Fibroblast of villous mesenchyme (primary cell): ENCODE data around the gene MAP3K1. TPM values are rescaled to one million over a fixed set of nuclear protein-coding genes. Genes with fewer than 3 reads are reported as not detected.

Experiments used
- DNase-seq: peaks from one replicate; pipeline ENCODE4 v3.0.0-alpha.2; 2010; ENCODE audit warnings: low read depth
- H3K4me3 ChIP-seq: 2 replicates; pipeline ENCODE4 v1.5.1; 2011; ENCODE audit warnings: low read depth, mild to moderate bottlenecking, low read length
- CTCF ChIP-seq: IDR thresholded peaks from 2 replicates; pipeline ENCODE4 v1.5.1; 2012; ENCODE audit warnings: low read depth, mild to moderate bottlenecking, low read length; ENCODE audit not compliant: insufficient read depth
- total RNA-seq: library from RNA; depleted of rRNA; stranded (reverse); fragments of >200 nt; gene quantifications from 2 replicates; pipeline ENCODE4 v1.2.3, GENCODE V29; 2012

The MAP3K1 gene
- total RNA-seq, 1 donor = 9.5 TPM

DNA sequence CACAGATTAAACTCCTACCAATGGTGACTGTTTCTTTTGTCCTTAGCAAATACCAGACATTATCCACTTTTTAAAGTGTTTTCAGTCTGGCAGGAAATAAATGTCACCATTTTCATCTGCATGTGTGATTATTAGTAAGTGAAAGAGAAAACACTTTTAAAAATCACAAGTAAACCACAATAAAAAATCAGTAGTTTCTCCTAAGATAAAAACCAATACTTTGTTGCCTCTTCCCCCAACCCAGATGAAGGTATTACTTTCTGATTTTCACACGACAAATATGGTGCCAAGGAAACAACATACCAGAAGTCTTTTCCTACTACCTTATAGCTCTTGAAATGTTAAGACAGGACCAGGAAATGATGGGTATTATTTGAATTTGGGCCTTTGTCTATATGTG lies 11.5 kb upstream of the MAP3K1 start:
- DNase-seq = no peak
- no peak for TF ChIP-seq CTCF
- no peak overlapping the region for H3K4me3 ChIP-seq

DNA sequence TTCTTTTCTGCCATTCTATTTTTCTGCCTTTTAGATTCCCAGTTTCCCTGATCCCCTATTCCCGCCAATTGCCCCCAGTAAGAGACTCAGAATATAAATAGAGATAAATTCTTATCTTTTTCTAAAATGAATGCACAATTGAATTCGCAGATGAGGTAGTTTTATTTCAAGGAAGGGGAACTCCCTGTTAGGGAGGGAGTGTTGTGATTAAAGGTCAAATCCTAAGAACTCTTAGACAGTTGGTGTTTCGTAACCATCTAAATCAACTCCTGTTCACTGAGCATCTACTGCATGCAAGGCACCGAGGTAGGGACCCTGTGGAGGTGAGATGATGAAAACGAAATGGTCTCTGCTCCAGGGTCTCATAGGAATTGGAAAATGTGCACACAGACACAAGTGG lies 7.7 kb upstream of the MAP3K1 start:
- DNase-seq = no peak
- TF ChIP-seq CTCF = no peak
- no peak overlapping the region for H3K4me3 ChIP-seq

DNA sequence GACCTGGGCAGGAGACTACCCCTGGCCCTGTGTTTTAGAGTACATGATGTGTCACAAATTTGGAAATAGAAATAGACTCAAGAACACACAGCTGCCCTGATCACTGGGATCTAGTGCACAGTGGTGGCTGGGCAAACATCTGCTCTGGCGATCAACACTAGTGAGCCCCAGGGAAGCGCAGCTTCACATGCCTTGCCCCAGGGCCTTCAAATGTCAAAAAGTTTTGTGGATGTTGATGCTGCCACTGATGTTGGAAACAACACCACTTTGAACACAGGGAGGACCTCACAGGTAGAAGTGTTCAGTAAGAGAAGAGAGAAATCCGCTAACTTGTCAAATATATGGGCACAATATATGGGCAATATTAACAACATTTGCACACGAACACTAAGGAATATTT lies 7.1 kb upstream of the MAP3K1 start:
- TF ChIP-seq CTCF = no peak
- H3K4me3 ChIP-seq = no peak overlapping the region
- DNase-seq = no peak

DNA sequence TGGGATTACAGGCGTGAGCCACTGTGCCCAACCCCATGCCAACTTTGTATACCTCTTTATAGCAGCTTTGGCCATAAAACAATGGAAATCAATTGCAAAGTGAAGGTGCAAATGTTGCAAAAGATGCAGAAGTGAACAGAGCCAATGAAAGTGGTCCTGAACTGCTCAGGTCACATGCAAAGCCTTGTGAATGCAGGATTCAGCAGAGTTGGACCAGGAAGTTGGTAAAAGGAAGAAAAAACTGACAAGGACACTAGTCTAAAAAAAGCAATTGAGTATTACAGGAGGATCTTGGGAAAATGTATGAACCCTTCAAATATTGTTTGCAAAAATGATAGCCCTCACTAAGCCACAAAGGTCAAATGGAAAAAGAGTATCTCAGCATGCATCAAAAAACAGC lies 4.5 kb upstream of the MAP3K1 start:
- no peak overlapping the region for H3K4me3 ChIP-seq
- no peak for DNase-seq
- no peak for TF ChIP-seq CTCF

- H3K4me3 ChIP-seq = no peak overlapping the region
- no peak for TF ChIP-seq CTCF
- DNase-seq = no peak
Observed at GRCh38 chr5:56812110-56812509, 3.2 kb upstream of the MAP3K1 start.

DNA sequence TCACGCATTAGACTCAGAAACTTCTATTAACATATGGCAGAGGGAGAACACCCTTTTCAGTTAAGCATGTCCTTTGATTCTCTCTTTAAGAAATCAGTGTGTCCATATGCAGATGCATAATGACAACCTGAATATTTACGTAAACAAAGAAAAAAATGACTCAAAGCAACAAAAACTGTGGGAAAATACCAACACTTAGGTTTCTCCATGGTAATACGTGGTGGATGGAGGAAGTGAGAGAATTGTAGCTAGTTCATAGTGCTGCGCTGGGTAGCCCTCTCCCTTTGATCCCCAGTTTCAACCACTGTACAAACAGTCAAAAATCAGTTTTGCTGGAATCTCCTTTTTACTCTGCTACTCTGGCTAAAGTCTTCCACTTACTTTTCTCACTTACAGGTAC lies 2.0 kb upstream of the MAP3K1 start:
- no peak overlapping the region for H3K4me3 ChIP-seq
- DNase-seq = no peak
- TF ChIP-seq CTCF = no peak

- no peak for TF ChIP-seq CTCF
- peak overlapping the region; percentile 82 for H3K4me3 ChIP-seq
- peak; percentile 43 for DNase-seq
Observed at GRCh38 chr5:56814361-56814962, 887 bp upstream of the MAP3K1 start.
